ENCODE data around the gene MINDY2. TPM values are rescaled to one million over a fixed set of nuclear protein-coding genes. Genes with fewer than 3 reads are reported as not detected.

MINDY2 gene
- total and polyA plus RNA-seq, 10 of the 15 experiments (the other 5 are each of a cell fraction or from before 2014, with no cell fraction given): 0.73 to 9.4 (median 3.3) TPM

- peak; percentile 93 for ATAC-seq
- in situ Hi-C loops (cut with MboI): no loop called here
Observed at GRCh38 chr15:58724466-58724865, 46.6 kb upstream of the MINDY2 start.

More at GRCh38 chr15:58724466-58724865, 46.6 kb upstream of the MINDY2 start:
- H3K27me3 ChIP-seq (replicated peaks in 1 of 2; ENCODE audit: control insufficient read depth in 2 of 2, insufficient read depth in 2 of 2, low read length in 1 of 2): no peaks in the 10 kb centered on the region
- 0% methylated on average over 1 of the region's 1 CpG for whole genome bisulfite sequencing (ENCODE audit: insufficient coverage, insufficient replicate concordance, low lambda C conversion rate, missing lambda C conversion rate)
- H2AFZ ChIP-seq (ENCODE audit: control insufficient read depth, low read depth, low read length): peak overlapping the region; percentile 33
- no TSS peak for BruUV-seq (replicated peaks)
- DNase-seq (ENCODE audit: low read depth, low spot score): peak; percentile 71
- H3K36me3 ChIP-seq (ENCODE audit: control insufficient read depth in 2 of 2, insufficient read depth in 2 of 2, low read length in 1 of 2): no peaks in the 10 kb centered on the region
- peak overlapping the region; percentile 24 for H3K9ac ChIP-seq (ENCODE audit: control insufficient read depth, insufficient read depth, low read length)
- FAIRE-seq: peak; percentile 83
- H3K4me1 ChIP-seq (ENCODE audit: control insufficient read depth, insufficient read depth, low read length): peaks cover 9% of the 10 kb centered on the region
- no peak; the same call in 1 of the 2 replicates for TF ChIP-seq MTA2 (IDR thresholded peaks at IDR 0.05; ENCODE audit: low read depth)
- 0 out of 2 replicates have a peak, but pooled peaks have one; percentile 43 for TF ChIP-seq CREM (IDR thresholded peaks at IDR 0.05; ENCODE audit: low read depth)
- peak; percentile 25; the same call in 1 of the 2 replicates for TF ChIP-seq DPF2 (IDR thresholded peaks at IDR 0.05)
- TF ChIP-seq NFIC (IDR thresholded peaks at IDR 0.05; ENCODE audit: low read depth, low read length): peak; percentile 24; the same call in 1 of the 2 replicates
- 0 out of 2 replicates have a peak, but pooled peaks have one; percentile 33 for TF ChIP-seq IKZF1 (conservative IDR thresholded peaks at IDR 0.05)
- TF ChIP-seq NBN (IDR thresholded peaks at IDR 0.05): 0 out of 2 replicates have a peak, but pooled peaks have one; percentile 27
- peak; percentile 74 for TF ChIP-seq RELB (IDR thresholded peaks at IDR 0.05; ENCODE audit: low read depth)
- TF ChIP-seq SREBF1 (IDR thresholded peaks at IDR 0.05; ENCODE audit: low read length): no peak
- 0 out of 2 replicates have a peak, but pooled peaks have one; percentile 14 for TF ChIP-seq LARP7 (IDR thresholded peaks at IDR 0.05)
- TF ChIP-seq RFX5 (IDR thresholded peaks at IDR 0.05; ENCODE audit: low read depth, low read length): peak; percentile 72; the same call in 1 of the 2 replicates
- TF ChIP-seq GATAD2B (conservative IDR thresholded peaks at IDR 0.05; ENCODE audit: low read depth): 0 out of 2 replicates have a peak, but pooled peaks have one; percentile 50
- TF ChIP-seq SPI1 (IDR thresholded peaks at IDR 0.05; ENCODE audit: borderline replicate concordance, insufficient read depth, low read depth, low read length): peak; percentile 34; the same call in 1 of the 2 replicates
- TF ChIP-seq MXI1 (IDR thresholded peaks at IDR 0.05; ENCODE audit: low read depth, low read length): 0 out of 2 replicates have a peak, but pooled peaks have one; percentile 15
- peak; percentile 10; the same call in 1 of the 2 replicates for TF ChIP-seq ATF7 (IDR thresholded peaks at IDR 0.05; ENCODE audit: low read depth)
- no peak for TF ChIP-seq ZNF274 (IDR thresholded peaks at IDR 0.05; ENCODE audit: insufficient read depth, insufficient read length)
- peak; percentile 40 to 68; a peak in 3 of 4 replicates for TF ChIP-seq IKZF2 (IDR thresholded peaks at IDR 0.05)
- peak; percentile 90 for TF ChIP-seq MEF2B (IDR thresholded peaks at IDR 0.05; ENCODE audit: partially characterized antibody, poor library complexity, severe bottlenecking)
- TF ChIP-seq SKIL (IDR thresholded peaks at IDR 0.05; ENCODE audit: low read depth, poor library complexity, severe bottlenecking): no peak
- H4K20me1 ChIP-seq (ENCODE audit: control insufficient read depth, insufficient read depth): no peaks in the 10 kb centered on the region
- ChIA-PET CTCF (interaction anchor here (0.6 to 2.2 kb wide), 10 partner anchors 13 to 496 kb away, joined by 3 to 17 read pairs (median 4); no protein-coding TSS in a partner anchor), SMC1A (ENCODE audit: uncharacterized antibody, unreplicated experiment) (interaction anchor here (0.6 to 4.4 kb wide), 19 partner anchors 9 to 471 kb away, joined by 3 to 40 read pairs (median 4); partner anchors contain the start of genes ADAM10 and MINDY2), RAD21 (ENCODE audit: unreplicated experiment) (interaction anchor here (0.7 to 3.4 kb wide), 13 partner anchors 9 to 455 kb away, joined by 3 to 17 read pairs (median 5); partner anchors contain the start of genes ADAM10 and MINDY2), POLR2A (interaction anchor here (1.1 to 1.8 kb wide), 6 partner anchors 14 to 46 kb away, joined by 3 to 10 read pairs (median 6); partner anchors contain the start of genes ADAM10 and MINDY2)
- peaks cover 79% of the 10 kb centered on the region for H3K79me2 ChIP-seq (ENCODE audit: control insufficient read depth, insufficient read depth, low read length)
- no peak overlapping the region; the same call in 1 of the 2 replicates for H3K4me3 ChIP-seq
- H3K9me3 ChIP-seq (replicated peaks; ENCODE audit: control insufficient read depth, insufficient read depth, low read length): no peaks in the 10 kb centered on the region; the same call in 1 of the 3 replicates
- H3K27ac ChIP-seq (ENCODE audit: control insufficient read depth, insufficient read depth): peak overlapping the region; percentile 78
- intact Hi-C loops (cut with micrococcal nuclease; ENCODE audit: unreplicated experiment): no loop called here
- peak overlapping the region; percentile 77; the same call in 1 of the 2 replicates for H3K4me2 ChIP-seq (ENCODE audit: control insufficient read depth, insufficient read depth)

Data from GM12878 (cell line).